Activated CD4-positive, alpha-beta T cell treated with anti-CD3 and anti-CD28 coated beads for 36 hours (primary cell): ENCODE data around the gene TNFSF13B. TPM values are rescaled to one million over a fixed set of nuclear protein-coding genes. Genes with fewer than 3 reads are reported as not detected.
"Not testable (repeated sequence)": the region's sequence is repeated elsewhere in the genome, so short reads cannot be mapped to it uniquely, and the experiment has no call there.

Source experiments
- ATAC-seq: fragments of 200-7000 bp; cut with Tn5 transposase; one replicate; pipeline ENCODE4 v1.10.0; 2021; ENCODE audit warnings: mild to moderate bottlenecking, moderate library complexity
- CTCF ChIA-PET: fragments of 350-600 bp; sonication (Branson Sonifier 250); formaldehyde crosslinking; loops from one replicate; lab custom pipeline; 2021; ENCODE audit warnings: antibody characterized with exemption; lab: Charles Lee
- POLR2A ChIA-PET: fragments of 350-600 bp; sonication (Branson Sonifier 250); formaldehyde crosslinking; loops from one replicate; lab custom pipeline; 2021; ENCODE audit warnings: antibody characterized with exemption, inconsistent platforms; lab: Charles Lee
- DNase-seq: peaks from one replicate; pipeline ENCODE4 v3.0.0-alpha.2; 2020
- H3K27ac Mint-ChIP-seq: one replicate; pipeline ENCODE4 v1.8.0; 2021; ENCODE audit warnings: mixed read lengths
- H3K27me3 Mint-ChIP-seq: one replicate; pipeline ENCODE4 v1.8.0; 2021; ENCODE audit warnings: mixed read lengths
- H3K36me3 Mint-ChIP-seq: one replicate; pipeline ENCODE4 v1.8.0; 2021; ENCODE audit warnings: low read depth, mixed read lengths
- H3K4me1 Mint-ChIP-seq: one replicate; pipeline ENCODE4 v1.8.0; 2021; ENCODE audit warnings: mixed read lengths
- H3K4me3 Mint-ChIP-seq: one replicate; pipeline ENCODE4 v1.8.0; 2021; ENCODE audit warnings: mild to moderate bottlenecking, moderate library complexity, mixed read lengths
- H3K9me3 Mint-ChIP-seq: one replicate; pipeline ENCODE4 v1.8.0; 2021; ENCODE audit warnings: low read depth, mixed read lengths
- intact Hi-C, 2 experiments: fragments of 100-400 bp; cut with DNase I in 1 of 2; cut with micrococcal nuclease in 1 of 2; formaldehyde crosslinking; loops; one replicate each; pipeline versions ENCODE4 v1.14.2 to v1.15.1; 2022 to 2024; cut with DNase I, micrococcal nuclease
- total RNA-seq, 2 experiments: library from RNA; stranded (reverse); gene quantifications; one replicate each; pipeline ENCODE4 v1.2.3, GENCODE V29; 2021

TNFSF13B gene
- total RNA-seq, 2 experiments from 2014 or later: 2.3 to 2.4 TPM

- H3K4me1 Mint-ChIP-seq: peaks cover 39% of the 10 kb centered on the region
- peak overlapping the region; percentile 34 for H3K4me3 Mint-ChIP-seq
- ATAC-seq (no peak), DNase-seq (no peak)
- no peaks in the 10 kb centered on the region for H3K9me3 Mint-ChIP-seq
- ChIA-PET CTCF (no interaction called here), POLR2A (no interaction called here)
- intact Hi-C loops: no loop called here
- H3K36me3 Mint-ChIP-seq: peaks cover 8% of the 10 kb centered on the region
- H3K27me3 Mint-ChIP-seq: no peaks in the 10 kb centered on the region
- H3K27ac Mint-ChIP-seq: peak overlapping the region; percentile 89
Observed at GRCh38 chr13:108266321-108266990, 3.1 kb upstream of the TNFSF13B start.

GRCh38 chr13:108267347-108267746 lies 2.2 kb upstream of the TNFSF13B start:
- H3K4me3 Mint-ChIP-seq: no peak overlapping the region
- CTCF ChIA-PET: no interaction called here
- H3K27ac Mint-ChIP-seq: no peak overlapping the region

GRCh38 chr13:108267855-108268254 lies 1.7 kb upstream of the TNFSF13B start:
- ATAC-seq, H3K36me3 Mint-ChIP-seq, H3K27ac Mint-ChIP-seq, H3K4me3 Mint-ChIP-seq, DNase-seq, H3K9me3 Mint-ChIP-seq, CTCF ChIA-PET, H3K27me3 Mint-ChIP-seq, POLR2A ChIA-PET: not testable (repeated sequence)
- intact Hi-C loops: loop anchor here (2.0 kb wide), 1 partner anchor 41 kb away; no protein-coding TSS in a partner anchor
- peaks cover 43% of the 10 kb centered on the region for H3K4me1 Mint-ChIP-seq

More at GRCh38 chr13:108267347-108267746, 2.2 kb upstream of the TNFSF13B start:
- H3K9me3 Mint-ChIP-seq: no peaks in the 10 kb centered on the region
- POLR2A ChIA-PET: no interaction called here
- peaks cover 8% of the 10 kb centered on the region for H3K36me3 Mint-ChIP-seq
- DNase-seq (no peak), ATAC-seq (no peak)
- peaks cover 42% of the 10 kb centered on the region for H3K4me1 Mint-ChIP-seq
- no peaks in the 10 kb centered on the region for H3K27me3 Mint-ChIP-seq
- intact Hi-C loops: no loop called here

GRCh38 chr13:108268466-108269112 lies 929 bp upstream of the TNFSF13B start:
- CTCF ChIA-PET: no interaction called here
- H3K9me3 Mint-ChIP-seq: no peaks in the 10 kb centered on the region
- H3K36me3 Mint-ChIP-seq: peaks cover 8% of the 10 kb centered on the region
- intact Hi-C loops: loop anchor here (1.0 to 2.0 kb wide), 2 partner anchors 42 to 53 kb away; partner anchors contain the start of gene LIG4 (in 1 of the 2)
- DNase-seq (peak; percentile 21), ATAC-seq (peak; percentile 33)
- no peak overlapping the region for H3K4me3 Mint-ChIP-seq
- H3K27me3 Mint-ChIP-seq: no peaks in the 10 kb centered on the region
- POLR2A ChIA-PET: no interaction called here
- H3K4me1 Mint-ChIP-seq: peaks cover 43% of the 10 kb centered on the region
- peak overlapping the region; percentile 42 for H3K27ac Mint-ChIP-seq

GRCh38 chr13:108270442-108270841 lies 924 bp downstream of the TNFSF13B start:
- H3K27me3 Mint-ChIP-seq: no peaks in the 10 kb centered on the region
- ChIA-PET CTCF (interaction anchor here (0.6 kb wide), 1 partner anchor 61 kb away, joined by 3 read pairs; no protein-coding TSS in a partner anchor), POLR2A (no interaction called here)
- peaks cover 43% of the 10 kb centered on the region for H3K4me1 Mint-ChIP-seq
- H3K36me3 Mint-ChIP-seq: peaks cover 4% of the 10 kb centered on the region
- H3K27ac Mint-ChIP-seq: peak overlapping the region; percentile 82
- H3K4me3 Mint-ChIP-seq: peak overlapping the region; percentile 72
- peak; percentile 2 for ATAC-seq
- peak; percentile 10 for DNase-seq
- intact Hi-C loops: no loop called here
- no peaks in the 10 kb centered on the region for H3K9me3 Mint-ChIP-seq

GRCh38 chr13:108272333-108272732 lies 2.8 kb downstream of the TNFSF13B start:
- Mint-ChIP-seq H3K27me3 (no peaks in the 10 kb centered on the region), H3K9me3 (no peaks in the 10 kb centered on the region), H3K4me1 (peaks cover 30% of the 10 kb centered on the region), H3K36me3 (no peaks in the 10 kb centered on the region), H3K27ac (no peak overlapping the region), H3K4me3 (no peak overlapping the region)
- ChIA-PET POLR2A (no interaction called here), CTCF (interaction anchor here (0.5 to 0.9 kb wide), 2 partner anchors 14 to 63 kb away, joined by 3 read pairs; no protein-coding TSS in a partner anchor)
- DNase-seq (no peak), ATAC-seq (no peak)
- intact Hi-C loops: no loop called here

- H3K9me3 Mint-ChIP-seq: no peaks in the 10 kb centered on the region
- no peaks in the 10 kb centered on the region for H3K36me3 Mint-ChIP-seq
- no peak for ATAC-seq
- POLR2A ChIA-PET: no interaction called here
- CTCF ChIA-PET: no interaction called here
- peaks cover 25% of the 10 kb centered on the region for H3K4me1 Mint-ChIP-seq
- intact Hi-C loops: no loop called here
- DNase-seq: no peak
- no peak overlapping the region for H3K4me3 Mint-ChIP-seq
- H3K27ac Mint-ChIP-seq: no peak overlapping the region
- no peaks in the 10 kb centered on the region for H3K27me3 Mint-ChIP-seq
Observed at GRCh38 chr13:108273429-108274118, 4.1 kb downstream of the TNFSF13B start.

GRCh38 chr13:108274718-108275117 lies 5.2 kb downstream of the TNFSF13B start:
- CTCF ChIA-PET: interaction anchor here (1.1 kb wide), 1 partner anchor 10 kb away, joined by 3 read pairs; no protein-coding TSS in a partner anchor
- H3K36me3 Mint-ChIP-seq: no peaks in the 10 kb centered on the region
- intact Hi-C loops: no loop called here
- H3K27ac Mint-ChIP-seq: no peak overlapping the region
- no peak overlapping the region for H3K4me3 Mint-ChIP-seq
- peaks cover 16% of the 10 kb centered on the region for H3K4me1 Mint-ChIP-seq
- POLR2A ChIA-PET: no interaction called here
- DNase-seq (no peak), ATAC-seq (no peak)
- no peaks in the 10 kb centered on the region for H3K9me3 Mint-ChIP-seq
- H3K27me3 Mint-ChIP-seq: no peaks in the 10 kb centered on the region

GRCh38 chr13:108276060-108276459 lies 6.5 kb downstream of the TNFSF13B start:
- Mint-ChIP-seq H3K27me3 (no peaks in the 10 kb centered on the region), H3K27ac (no peak overlapping the region), H3K4me3 (no peak overlapping the region), H3K4me1 (peaks cover 4% of the 10 kb centered on the region), H3K9me3 (no peaks in the 10 kb centered on the region), H3K36me3 (no peaks in the 10 kb centered on the region)
- ChIA-PET CTCF (interaction anchor here (0.8 to 1.1 kb wide), 2 partner anchors 9 to 579 kb away, joined by 3 to 4 read pairs; no protein-coding TSS in a partner anchor), POLR2A (no interaction called here)
- intact Hi-C loops: no loop called here
- ATAC-seq: no peak
- no peak for DNase-seq

- Mint-ChIP-seq H3K27me3 (no peaks in the 10 kb centered on the region), H3K36me3 (no peaks in the 10 kb centered on the region), H3K27ac (no peak overlapping the region), H3K4me3 (no peak overlapping the region), H3K9me3 (no peaks in the 10 kb centered on the region), H3K4me1 (no peaks in the 10 kb centered on the region)
- intact Hi-C loops: no loop called here
- no peak for ATAC-seq
- ChIA-PET POLR2A (interaction anchor here (0.6 kb wide), 1 partner anchor 17 kb away, joined by 3 read pairs; no protein-coding TSS in a partner anchor), CTCF (no interaction called here)
- DNase-seq: no peak
Observed at GRCh38 chr13:108278466-108278865, 8.9 kb downstream of the TNFSF13B start.

- Mint-ChIP-seq H3K27me3 (no peaks in the 10 kb centered on the region), H3K27ac (no peak overlapping the region), H3K9me3 (no peaks in the 10 kb centered on the region), H3K36me3 (no peaks in the 10 kb centered on the region), H3K4me3 (no peak overlapping the region), H3K4me1 (no peaks in the 10 kb centered on the region)
- intact Hi-C loops: no loop called here
- DNase-seq: no peak
- ChIA-PET CTCF (no interaction called here), POLR2A (no interaction called here)
- no peak for ATAC-seq
Observed at GRCh38 chr13:108281901-108282300, 12.4 kb downstream of the TNFSF13B start.
